Measurements from ENCODE around the gene LINGO3. TPM values are rescaled to one million over a fixed set of nuclear protein-coding genes. Genes with fewer than 3 reads are reported as not detected.

Gene LINGO3
- total and polyA plus RNA-seq, 2 of the 8 experiments (the other 6 are each of a cell fraction or from before 2014, with no cell fraction given), result 0.59 TPM; not detected in 1

GRCh38 chr19:2315818-2316353 lies 7.9 kb upstream of the LINGO3 start:
- H3K23ac ChIP-seq (ENCODE audit: insufficient read length), result no peak overlapping the region
- H3K9ac ChIP-seq (replicated peaks in 1 of 4; ENCODE audit: extremely low read depth in 1 of 4, low read depth in 3 of 4, low read length in 3 of 4), result no peak overlapping the region
- H3K14ac ChIP-seq (ENCODE audit: insufficient read length), result no peak overlapping the region
- H3K27me3 ChIP-seq (replicated peaks in 1 of 4; ENCODE audit: control insufficient read depth in 3 of 4, extremely low read depth in 1 of 4, insufficient read depth in 3 of 4, low read length in 3 of 4), result no peaks in the 10 kb centered on the region
- H2BK15ac ChIP-seq (ENCODE audit: low read length), result no peak overlapping the region
- H3K56ac ChIP-seq (replicated peaks; ENCODE audit: insufficient read length, low read depth, low read length), result no peak overlapping the region
- no peak overlapping the region for H4K5ac ChIP-seq (ENCODE audit: insufficient read length, low read depth, low read length)
- H2BK20ac ChIP-seq (ENCODE audit: low read length), result no peak overlapping the region
- no peak overlapping the region for H3K4ac ChIP-seq (replicated peaks; ENCODE audit: insufficient read length, low read depth, low read length)
- H3K79me2 ChIP-seq (ENCODE audit: control insufficient read depth in 1 of 2, insufficient read depth in 2 of 2, low read length in 2 of 2), result no peaks in the 10 kb centered on the region
- no peak overlapping the region for H4K91ac ChIP-seq (replicated peaks; ENCODE audit: insufficient read length, low read length)
- H2BK12ac ChIP-seq (ENCODE audit: low read depth, low read length), result no peak overlapping the region
- 44% methylated on average over 22 of the region's 22 CpGs; no CpG with 5 or more reads in 1 of the 2 experiments for WGBS, 2 experiments (ENCODE audit: extremely low coverage in 1 of 2, insufficient coverage in 1 of 2, insufficient read length in 1 of 2, insufficient replicate concordance in 2 of 2, low coverage in 1 of 2, low lambda C conversion rate in 2 of 2, missing lambda C conversion rate in 1 of 2)
- POLR2A ChIA-PET (ENCODE audit: partially characterized antibody), result interaction anchor here (0.6 to 4.1 kb wide), 18 partner anchors 10 to 160 kb away, joined by 3 to 29 read pairs (median 4); partner anchors contain the start of genes AMH, GADD45B, LSM7 and PLEKHJ1
- H3K36me3 ChIP-seq (ENCODE audit: control insufficient read depth in 2 of 4, insufficient read depth in 4 of 4, low read length in 3 of 4), result no peaks in the 10 kb centered on the region
- no peak overlapping the region for H3K4me2 ChIP-seq (ENCODE audit: insufficient read depth in 1 of 2, low read depth in 2 of 2, low read length in 2 of 2)
- H4K8ac ChIP-seq (ENCODE audit: extremely low read depth, insufficient read depth, low read length), result no peak overlapping the region; the same call in 1 of the 2 replicates
- peaks cover 0 to 4% (median under 1%) of the 10 kb centered on the region in 4 experiments; a peak in 4 of 7 replicates for H3K4me1 ChIP-seq (replicated peaks in 1 of 4; ENCODE audit: control insufficient read depth in 3 of 4, insufficient read depth in 4 of 4, low read length in 3 of 4)
- DNase-seq (ENCODE audit: low read depth in 1 of 2, low spot score in 2 of 2) (peak in 1 of 2 experiments; percentile 86), FAIRE-seq (no peak)
- H3K18ac ChIP-seq (ENCODE audit: extremely low read depth, low read length), result no peak overlapping the region; the same call in 1 of the 2 replicates
- no peak overlapping the region for H3K27ac ChIP-seq (ENCODE audit: low read depth, low read length)
- H2AK5ac ChIP-seq (ENCODE audit: low read depth, low read length), result no peak overlapping the region
- H3K9me3 ChIP-seq (ENCODE audit: insufficient read depth in 2 of 2, low read depth in 1 of 2, low read length in 1 of 2), result no peaks in the 10 kb centered on the region
- no peaks in the 10 kb centered on the region for H3K79me1 ChIP-seq (ENCODE audit: low read depth, low read length)
- no peaks in the 10 kb centered on the region for H4K20me1 ChIP-seq (replicated peaks in 1 of 2; ENCODE audit: control insufficient read depth in 1 of 2, insufficient read depth in 2 of 2, low read length in 2 of 2)
- no peak overlapping the region for H2BK120ac ChIP-seq (replicated peaks; ENCODE audit: low read depth, low read length)
- no peak overlapping the region; a peak in 1 of 8 replicates for H3K4me3 ChIP-seq (ENCODE audit: extremely low read depth in 1 of 4, insufficient read depth in 2 of 4, low read depth in 3 of 4, low read length in 4 of 4)
- no peaks in the 10 kb centered on the region for H3K23me2 ChIP-seq (ENCODE audit: low read depth, low read length)
- CTCF ChIA-PET (ENCODE audit: partially characterized antibody), result interaction anchor here (0.7 to 9.8 kb wide), 46 partner anchors 9 to 386 kb away, joined by 3 to 106 read pairs (median 6); partner anchors contain the start of genes AMH, JSRP1, LSM7 and PLEKHJ1
- no peak overlapping the region for H2BK5ac ChIP-seq (ENCODE audit: low read depth, low read length)
- H2AFZ ChIP-seq (ENCODE audit: low read length), result 0 out of 2 replicates have a peak overlapping the region, but pooled peaks have one; percentile 7
- TF ChIP-seq CREB1 (IDR thresholded peaks at IDR 0.05) (peak; percentile 25; the same call in 1 of the 2 replicates), BCL11A (IDR thresholded peaks at IDR 0.05; ENCODE audit: low read depth in 2 of 2, low read length in 2 of 2) (no peak), JUN (IDR thresholded peaks at IDR 0.05; ENCODE audit: low read depth, low read length) (no peak), GABPA (IDR thresholded peaks at IDR 0.05; ENCODE audit: borderline replicate concordance, insufficient read depth, low read length) (peak; percentile 67; the same call in 1 of the 2 replicates), POLR2A (IDR thresholded peaks at IDR 0.05; ENCODE audit: control extremely low read depth in 1 of 2, low read depth in 2 of 2, low read length in 2 of 2) (no peak), MAX (IDR thresholded peaks at IDR 0.05) (peak; percentile 42; the same call in 1 of the 2 replicates)
